H9 (cell line): Measurements from ENCODE around the gene OTOL1. TPM values are rescaled to one million over a fixed set of nuclear protein-coding genes. Genes with fewer than 3 reads are reported as not detected.

ENCODE experiments used
- DNase-seq: peaks from one replicate; pipeline ENCODE4 v3.0.0-alpha.2; 2017
- H2AFZ ChIP-seq: one replicate; pipeline ENCODE4 v1.6.1; 2013; ENCODE audit warnings: mild to moderate bottlenecking, low read length, control low read depth, moderate library complexity
- H2AK5ac ChIP-seq: 2 replicates; pipeline ENCODE4 v1.6.1; 2013; ENCODE audit warnings: low read length, control low read depth, mixed read lengths; ENCODE audit not compliant: insufficient read length
- H2BK120ac ChIP-seq: one replicate; pipeline ENCODE4 v1.6.1; 2013; ENCODE audit warnings: low read depth, mild to moderate bottlenecking, low read length, control low read depth, inconsistent platforms; ENCODE audit not compliant: poor library complexity, severe bottlenecking
- H2BK12ac ChIP-seq: 2 replicates; pipeline ENCODE4 v1.6.1; 2013; ENCODE audit warnings: low read length, control low read depth, mixed read lengths, low read depth; ENCODE audit not compliant: insufficient read length
- H2BK15ac ChIP-seq: 2 replicates; pipeline ENCODE4 v1.6.1; 2013; ENCODE audit warnings: low read depth, low read length, control low read depth
- H2BK20ac ChIP-seq: one replicate; pipeline ENCODE4 v1.6.1; 2013; ENCODE audit warnings: low read depth, mild to moderate bottlenecking, low read length, control low read depth, inconsistent platforms; ENCODE audit not compliant: poor library complexity, severe bottlenecking
- H2BK5ac ChIP-seq: 2 replicates; pipeline ENCODE4 v1.6.1; 2013; ENCODE audit warnings: low read length, control low read depth, mixed read lengths; ENCODE audit not compliant: insufficient read length
- H3K14ac ChIP-seq: 2 replicates; pipeline ENCODE4 v1.6.1; 2013; ENCODE audit warnings: low read length, control low read depth; ENCODE audit not compliant: insufficient read depth
- H3K18ac ChIP-seq: 2 replicates; pipeline ENCODE4 v1.6.1; 2013; ENCODE audit warnings: low read depth, mild to moderate bottlenecking, mixed read lengths, low read length, control low read depth; ENCODE audit not compliant: insufficient read length
- H3K23ac ChIP-seq: 2 replicates; pipeline ENCODE4 v1.6.1; 2013; ENCODE audit warnings: low read length, control low read depth, mixed read lengths, low read depth; ENCODE audit not compliant: insufficient read length
- H3K23me2 ChIP-seq: 2 replicates; pipeline ENCODE4 v1.6.1; 2013; ENCODE audit warnings: low read depth, mild to moderate bottlenecking, mixed read lengths, low read length, control low read depth; ENCODE audit not compliant: insufficient read length, poor library complexity, severe bottlenecking
- H3K27ac ChIP-seq: 2 replicates; pipeline ENCODE4 v1.5.1; 2013; ENCODE audit warnings: low read length, control low read depth, mixed read lengths, low read depth; ENCODE audit not compliant: insufficient read length
- H3K27me3 ChIP-seq: 2 replicates; pipeline ENCODE4 v1.6.1; 2013; ENCODE audit warnings: low read length, control low read depth, inconsistent platforms; ENCODE audit not compliant: insufficient read depth
- H3K4ac ChIP-seq: 2 replicates; pipeline ENCODE4 v1.6.1; 2013; ENCODE audit warnings: low read depth, mild to moderate bottlenecking, control low read depth, inconsistent platforms, low read length, moderate library complexity
- H3K4me1 ChIP-seq: 2 replicates; pipeline ENCODE4 v1.6.1; 2013; ENCODE audit warnings: low read length, control low read depth, inconsistent platforms; ENCODE audit not compliant: insufficient read depth
- H3K4me2 ChIP-seq: 2 replicates; pipeline ENCODE4 v1.6.1; 2013; ENCODE audit warnings: low read length, control low read depth, mixed read lengths; ENCODE audit not compliant: insufficient read length, insufficient read depth
- H3K56ac ChIP-seq: 2 replicates; pipeline ENCODE4 v1.6.1; 2013; ENCODE audit warnings: low read depth, mild to moderate bottlenecking, mixed read lengths, low read length, control low read depth; ENCODE audit not compliant: insufficient read length
- H3K79me1 ChIP-seq: 2 replicates; pipeline ENCODE4 v1.6.1; 2013; ENCODE audit warnings: low read depth, mild to moderate bottlenecking, moderate library complexity, low read length, control low read depth, inconsistent platforms; ENCODE audit not compliant: insufficient read depth, poor library complexity, severe bottlenecking
- H3K79me2 ChIP-seq: 2 replicates; pipeline ENCODE4 v1.6.1; 2013; ENCODE audit warnings: low read length, control low read depth, inconsistent platforms; ENCODE audit not compliant: insufficient read depth
- H3K9ac ChIP-seq: 2 replicates; pipeline ENCODE4 v1.6.1; 2013; ENCODE audit warnings: low read length, control low read depth, mixed read lengths; ENCODE audit not compliant: insufficient read length; ENCODE audit errors: extremely low read depth
- H3K9me3 ChIP-seq: one replicate; pipeline ENCODE4 v1.6.1; 2013; ENCODE audit warnings: low read depth, low read length, inconsistent platforms; ENCODE audit not compliant: control insufficient read depth
- H3T11ph ChIP-seq: one replicate; pipeline ENCODE4 v1.6.1; 2013; ENCODE audit warnings: mild to moderate bottlenecking, low read length, control low read depth, inconsistent platforms
- H4K20me1 ChIP-seq: one replicate; pipeline ENCODE4 v1.6.1; 2013; ENCODE audit not compliant: control insufficient read depth, insufficient read length, insufficient read depth
- H4K5ac ChIP-seq: 2 replicates; pipeline ENCODE4 v1.6.1; 2013; ENCODE audit warnings: low read depth, mild to moderate bottlenecking, mixed read lengths, low read length, control low read depth; ENCODE audit not compliant: insufficient read length
- H4K8ac ChIP-seq: replicated peaks from 2 replicates; pipeline ENCODE4 v1.6.1; 2013; ENCODE audit warnings: low read length, control low read depth, mixed read lengths, low read depth; ENCODE audit not compliant: insufficient read length
- H4K91ac ChIP-seq: 2 replicates; pipeline ENCODE4 v1.6.1; 2013; ENCODE audit warnings: low read depth, mild to moderate bottlenecking, moderate library complexity, mixed read lengths, low read length, control low read depth; ENCODE audit not compliant: insufficient read length
- H3K27ac Mint-ChIP-seq, 3 experiments: 2 replicates in 2 of 3; 3 replicates in 1 of 3; pipeline ENCODE4 v1.8.0; 2020 to 2021; ENCODE audit warnings: mixed read lengths in 3 of 3, mild to moderate bottlenecking in 1 of 3, moderate library complexity in 1 of 3
- H3K27me3 Mint-ChIP-seq: 2 replicates; pipeline ENCODE4 v1.8.0; 2021; ENCODE audit warnings: low read depth, mild to moderate bottlenecking, moderate library complexity, mixed read lengths
- H3K36me3 Mint-ChIP-seq, 3 experiments: 2 replicates in 2 of 3; 3 replicates in 1 of 3; pipeline ENCODE4 v1.8.0; 2020 to 2021; ENCODE audit warnings: low read depth in 3 of 3, mixed read lengths in 3 of 3; ENCODE audit not compliant: insufficient read depth in 1 of 3
- H3K4me1 Mint-ChIP-seq, 2 experiments: 2 replicates each; pipeline ENCODE4 v1.8.0; 2020; ENCODE audit warnings: mixed read lengths in 2 of 2
- H3K4me3 Mint-ChIP-seq, 2 experiments: 2 replicates in 1 of 2; 3 replicates in 1 of 2; pipeline ENCODE4 v1.8.0; 2020 to 2021; ENCODE audit warnings: mild to moderate bottlenecking in 2 of 2, mixed read lengths in 2 of 2, moderate library complexity in 1 of 2
- H3K9me3 Mint-ChIP-seq, 2 experiments: 2 replicates in 1 of 2; 3 replicates in 1 of 2; pipeline ENCODE4 v1.8.0; 2020; ENCODE audit warnings: mild to moderate bottlenecking in 2 of 2, mixed read lengths in 2 of 2, moderate library complexity in 1 of 2
- CTCF ChIP-seq: fragments of 200-600 bp; sonication (generic); conservative IDR thresholded peaks from 3 replicates; pipeline ENCODE4 v1.8.0; 2021; ENCODE audit warnings: antibody characterized with exemption, mild to moderate bottlenecking
- WGBS: extraction: QIAGEN DNeasy Blood & Tissue Kit; methylation state at CpG from one replicate; pipeline ENCODE4 v1.1.7; 2013; ENCODE audit warnings: missing lambda C conversion rate, low lambda C conversion rate, mixed read lengths; ENCODE audit not compliant: insufficient read length; ENCODE audit errors: extremely low coverage; 5-methylcytosine and 5-hydroxymethylcytosine counted together
- total RNA-seq: library from RNA; stranded (reverse); gene quantifications from 2 replicates; pipeline ENCODE4 v1.2.1, GENCODE V29; 2021

Gene OTOL1
- total RNA-seq, 1 experiment from 2014 or later = not detected

DNA sequence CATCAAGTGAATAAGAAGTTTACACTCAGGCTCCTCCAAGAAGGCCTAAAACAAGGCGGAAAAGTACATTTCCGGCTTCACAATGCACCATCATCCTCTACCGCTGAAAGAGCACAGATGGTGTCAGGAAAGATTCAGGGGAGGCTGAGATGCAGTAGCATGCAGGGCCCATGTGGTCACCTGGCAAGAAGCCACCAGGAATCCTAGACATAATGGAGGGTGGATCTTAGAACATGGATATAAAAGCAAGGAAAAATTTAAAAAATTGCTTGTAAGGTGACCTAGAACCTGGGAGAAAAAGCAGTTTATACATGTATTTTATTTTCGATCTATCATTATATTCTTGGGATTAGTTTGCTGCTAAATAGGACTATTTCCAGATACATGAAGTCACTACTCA lies 21.9 kb upstream of the OTOL1 start:
- Histone ChIP-seq H3K27me3 (no peaks in the 10 kb centered on the region), H2BK120ac (no peak overlapping the region), H3K14ac (no peak overlapping the region), H3K18ac (no peak overlapping the region), H3K4me2 (no peak overlapping the region), H3K9ac (no peak overlapping the region), H3K23ac (no peak overlapping the region), H3K56ac (no peak overlapping the region), H3T11ph (no peak overlapping the region), H4K5ac (no peak overlapping the region), H3K79me2 (no peaks in the 10 kb centered on the region), H2AK5ac (no peak overlapping the region), H3K4me1 (no peaks in the 10 kb centered on the region; the same call in 1 of the 2 replicates), H3K4ac (no peak overlapping the region), H2BK5ac (no peak overlapping the region), H2BK12ac (no peak overlapping the region), H3K23me2 (no peaks in the 10 kb centered on the region), H2BK15ac (no peak overlapping the region), H3K79me1 (no peaks in the 10 kb centered on the region), H3K9me3 (no peaks in the 10 kb centered on the region), H3K27ac (no peak overlapping the region), H2AFZ (no peak overlapping the region), H4K8ac (no peak overlapping the region), H4K20me1 (no peaks in the 10 kb centered on the region), H2BK20ac (no peak overlapping the region), H4K91ac (no peak overlapping the region)
- Mint-ChIP-seq H3K27ac (no peak overlapping the region), H3K27me3 (no peaks in the 10 kb centered on the region; the same call in 1 of the 2 replicates), H3K9me3 (no peaks in the 10 kb centered on the region), H3K36me3 (no peaks in the 10 kb centered on the region), H3K4me3 (no peak overlapping the region), H3K4me1 (peaks cover 9 to 11% of the 10 kb centered on the region in 2 experiments)
- TF ChIP-seq CTCF = no peak
- no peak for DNase-seq
- no CpG with 5 or more reads among the region's 4 CpGs for WGBS
